ENCODE measurements around the gene BAIAP3. TPM values are rescaled to one million over a fixed set of nuclear protein-coding genes. Genes with fewer than 3 reads are reported as not detected.

The BAIAP3 gene
- total RNA-seq, 2 experiments from 2014 or later = 19.6 to 21.5 TPM

DNA sequence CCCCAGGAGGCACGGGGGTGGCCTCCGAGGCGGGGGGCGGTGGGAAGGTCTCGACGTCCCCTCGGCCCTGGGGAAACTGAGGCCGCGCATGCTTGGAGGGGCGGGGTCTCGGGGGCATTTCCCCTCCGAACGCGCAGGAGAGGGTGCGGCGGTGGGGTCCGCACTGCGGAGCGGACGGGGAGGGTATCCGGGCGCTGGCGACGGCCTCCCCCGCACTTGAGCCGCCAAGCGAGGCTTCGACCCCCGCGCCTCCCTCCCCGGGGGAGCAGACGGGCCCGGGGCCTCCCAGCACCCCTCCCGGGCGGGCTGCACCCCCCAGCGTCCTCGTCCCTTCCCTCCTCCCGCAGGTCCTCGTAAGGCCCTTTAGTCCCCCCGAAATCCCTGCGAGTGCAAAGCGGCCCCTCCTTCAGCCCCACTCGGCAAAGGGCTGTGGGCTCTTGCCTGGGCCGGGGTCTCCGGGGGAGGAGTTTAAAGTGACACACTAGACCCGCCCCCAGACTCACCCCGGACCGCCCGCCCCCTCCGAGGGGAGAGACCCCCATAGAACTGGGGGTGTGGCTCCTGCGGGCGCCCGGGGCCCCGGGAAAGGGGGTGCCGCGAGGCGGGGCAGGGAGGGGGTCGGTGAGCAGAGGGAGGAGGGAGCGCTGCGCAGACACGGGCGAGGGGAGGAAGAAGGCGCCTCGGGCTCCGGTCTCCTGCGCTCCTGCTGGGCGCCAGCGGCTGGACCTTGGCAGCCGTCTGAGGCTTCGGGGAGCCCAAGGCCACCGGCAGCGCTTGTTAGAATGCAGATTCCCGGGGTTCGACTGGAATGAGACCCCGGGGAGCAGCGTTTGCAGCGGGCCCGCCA lies 632 bp downstream of the BAIAP3 start:
- peaks cover 0 to 39% of the 10 kb centered on the region in 2 experiments for H3K9me3 ChIP-seq (ENCODE audit: control insufficient read depth in 1 of 2, insufficient read depth in 1 of 2, low read length in 2 of 2)
- no peaks in the 10 kb centered on the region for H3K36me3 ChIP-seq (ENCODE audit: insufficient read depth, low read length)
- POLR2A ChIA-PET = no interaction called here
- peaks cover 31 to 44% of the 10 kb centered on the region in 2 experiments for H3K27me3 ChIP-seq (ENCODE audit: control insufficient read depth in 1 of 2, insufficient read depth in 2 of 2, low read length in 2 of 2)
- Mint-ChIP-seq H3K27ac (no peak overlapping the region), H3K4me3 (no peak overlapping the region), H3K27me3 (peaks cover 21% of the 10 kb centered on the region), H3K9me3 (no peaks in the 10 kb centered on the region), H3K4me1 (ENCODE audit: low read depth) (peaks cover 12% of the 10 kb centered on the region), H3K36me3 (ENCODE audit: low read depth) (no peaks in the 10 kb centered on the region)
- CTCF ChIA-PET = interaction anchor here (2.0 kb wide), 1 partner anchor 9 kb away, joined by 5 read pairs; no protein-coding TSS in a partner anchor
- TF ChIP-seq, protein P1, sequence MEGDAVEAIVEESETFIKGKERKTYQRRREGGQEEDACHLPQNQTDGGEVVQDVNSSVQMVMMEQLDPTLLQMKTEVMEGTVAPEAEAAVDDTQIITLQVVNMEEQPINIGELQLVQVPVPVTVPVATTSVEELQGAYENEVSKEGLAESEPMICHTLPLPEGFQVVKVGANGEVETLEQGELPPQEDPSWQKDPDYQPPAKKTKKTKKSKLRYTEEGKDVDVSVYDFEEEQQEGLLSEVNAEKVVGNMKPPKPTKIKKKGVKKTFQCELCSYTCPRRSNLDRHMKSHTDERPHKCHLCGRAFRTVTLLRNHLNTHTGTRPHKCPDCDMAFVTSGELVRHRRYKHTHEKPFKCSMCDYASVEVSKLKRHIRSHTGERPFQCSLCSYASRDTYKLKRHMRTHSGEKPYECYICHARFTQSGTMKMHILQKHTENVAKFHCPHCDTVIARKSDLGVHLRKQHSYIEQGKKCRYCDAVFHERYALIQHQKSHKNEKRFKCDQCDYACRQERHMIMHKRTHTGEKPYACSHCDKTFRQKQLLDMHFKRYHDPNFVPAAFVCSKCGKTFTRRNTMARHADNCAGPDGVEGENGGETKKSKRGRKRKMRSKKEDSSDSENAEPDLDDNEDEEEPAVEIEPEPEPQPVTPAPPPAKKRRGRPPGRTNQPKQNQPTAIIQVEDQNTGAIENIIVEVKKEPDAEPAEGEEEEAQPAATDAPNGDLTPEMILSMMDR (IDR thresholded peaks at IDR 0.05) = no peak
- no peak for ATAC-seq (ENCODE audit: poor library complexity)
- H3K27ac ChIP-seq (ENCODE audit: low read depth in 1 of 2, low read length in 2 of 2) = no peak overlapping the region
- intact Hi-C loops (cut with DNase I, micrococcal nuclease) = no loop called here
- H3K4me3 ChIP-seq (ENCODE audit: low read length) = peak overlapping the region; percentile 28
- no peak for DNase-seq
- H3K4me1 ChIP-seq (ENCODE audit: insufficient read depth, low read length) = peaks cover 47% of the 10 kb centered on the region

DNA sequence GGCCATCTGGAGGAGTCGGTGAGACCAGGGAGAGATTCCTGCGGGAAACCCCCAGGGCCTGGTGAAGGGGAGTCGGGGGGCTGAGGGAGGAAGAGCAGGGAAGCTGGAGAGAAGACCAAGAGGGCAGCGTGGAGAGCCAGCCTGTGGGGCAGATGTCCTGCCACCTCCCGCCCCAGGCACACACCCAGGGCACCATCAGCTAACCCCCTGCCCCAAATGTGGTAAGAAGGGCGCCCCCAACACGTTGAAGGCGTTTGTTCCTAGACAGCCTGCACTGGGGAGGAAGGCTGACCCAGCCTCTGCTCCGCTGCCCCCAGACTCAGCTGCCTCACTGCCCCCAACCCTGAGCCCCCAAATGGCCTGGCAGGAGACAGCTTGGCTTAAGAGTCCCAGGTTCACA lies 1.3 kb downstream of the BAIAP3 start:
- peak overlapping the region; percentile 28 for H3K4me3 ChIP-seq (ENCODE audit: low read length)
- H3K4me3 Mint-ChIP-seq = peak overlapping the region; percentile 15
- ChIA-PET POLR2A (no interaction called here), CTCF (no interaction called here)
- H3K27ac Mint-ChIP-seq = no peak overlapping the region
- peaks cover 21% of the 10 kb centered on the region for H3K27me3 Mint-ChIP-seq
- peaks cover 47% of the 10 kb centered on the region for H3K4me1 ChIP-seq (ENCODE audit: insufficient read depth, low read length)
- intact Hi-C loops (cut with DNase I, micrococcal nuclease) = no loop called here
- ATAC-seq (ENCODE audit: poor library complexity) (no peak), DNase-seq (no peak)
- H3K27me3 ChIP-seq (ENCODE audit: control insufficient read depth in 1 of 2, insufficient read depth in 2 of 2, low read length in 2 of 2) = peaks cover 31 to 44% of the 10 kb centered on the region in 2 experiments
- H3K9me3 ChIP-seq (ENCODE audit: control insufficient read depth in 1 of 2, insufficient read depth in 1 of 2, low read length in 2 of 2) = peaks cover 0 to 38% of the 10 kb centered on the region in 2 experiments
- no peaks in the 10 kb centered on the region for H3K36me3 Mint-ChIP-seq (ENCODE audit: low read depth)
- TF ChIP-seq, protein P1 (IDR thresholded peaks at IDR 0.05) = no peak
- H3K36me3 ChIP-seq (ENCODE audit: insufficient read depth, low read length) = no peaks in the 10 kb centered on the region
- peaks cover 12% of the 10 kb centered on the region for H3K4me1 Mint-ChIP-seq (ENCODE audit: low read depth)
- H3K9me3 Mint-ChIP-seq = no peaks in the 10 kb centered on the region
- H3K27ac ChIP-seq (ENCODE audit: low read depth in 1 of 2, low read length in 2 of 2) = no peak overlapping the region

DNA sequence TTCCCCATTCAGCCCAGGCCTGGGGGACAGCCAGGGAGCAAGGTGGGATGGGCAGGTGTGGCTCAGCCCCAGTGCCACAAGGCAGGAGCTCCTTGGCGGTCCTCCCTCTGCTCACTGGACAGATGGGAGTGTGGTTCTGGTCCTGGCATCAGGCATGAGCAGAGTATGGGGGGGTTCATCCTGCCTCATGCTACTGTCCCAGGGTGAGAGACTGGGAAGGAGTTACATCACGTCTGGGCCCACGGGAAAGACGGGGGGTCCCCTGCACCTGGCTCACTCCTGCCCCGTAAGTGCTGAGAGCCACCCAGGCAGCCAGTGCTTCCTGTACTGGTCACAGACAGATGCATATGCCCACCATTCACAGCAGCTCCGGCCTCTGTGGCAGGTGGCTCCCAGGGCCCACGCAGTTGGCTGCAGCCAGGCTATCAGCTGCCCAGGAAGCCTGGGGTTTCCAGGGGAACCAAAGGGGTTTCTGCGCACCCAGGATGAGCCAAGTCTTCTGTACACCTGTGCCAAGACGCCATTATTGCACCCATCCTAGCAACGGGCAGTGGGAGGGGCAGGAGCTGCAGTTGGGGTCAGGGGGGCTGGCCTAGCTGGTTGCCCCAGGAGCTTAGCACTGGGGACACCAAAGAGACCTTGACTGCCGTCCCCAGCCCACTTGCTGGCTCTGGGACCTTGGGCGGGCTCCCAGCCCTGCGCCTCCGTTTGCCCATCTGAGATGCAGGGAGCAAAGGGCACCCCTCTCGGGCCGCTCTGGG lies 1.9 kb downstream of the BAIAP3 start:
- intact Hi-C loops (cut with DNase I, micrococcal nuclease) = no loop called here
- no peak overlapping the region for H3K27ac Mint-ChIP-seq
- no peak overlapping the region for H3K27ac ChIP-seq (ENCODE audit: low read depth in 1 of 2, low read length in 2 of 2)
- H3K9me3 Mint-ChIP-seq = no peaks in the 10 kb centered on the region
- peaks cover 47% of the 10 kb centered on the region for H3K4me1 ChIP-seq (ENCODE audit: insufficient read depth, low read length)
- peaks cover 21% of the 10 kb centered on the region for H3K27me3 Mint-ChIP-seq
- peaks cover 12% of the 10 kb centered on the region for H3K4me1 Mint-ChIP-seq (ENCODE audit: low read depth)
- peak overlapping the region; percentile 15 for H3K4me3 Mint-ChIP-seq
- ATAC-seq (ENCODE audit: poor library complexity) (no peak), DNase-seq (no peak)
- H3K4me3 ChIP-seq (ENCODE audit: low read length) = no peak overlapping the region
- H3K36me3 ChIP-seq (ENCODE audit: insufficient read depth, low read length) = no peaks in the 10 kb centered on the region
- peaks cover 0 to 31% of the 10 kb centered on the region in 2 experiments for H3K9me3 ChIP-seq (ENCODE audit: control insufficient read depth in 1 of 2, insufficient read depth in 1 of 2, low read length in 2 of 2)
- ChIA-PET CTCF (no interaction called here), POLR2A (no interaction called here)
- H3K27me3 ChIP-seq (ENCODE audit: control insufficient read depth in 1 of 2, insufficient read depth in 2 of 2, low read length in 2 of 2) = peaks cover 29 to 44% of the 10 kb centered on the region in 2 experiments
- H3K36me3 Mint-ChIP-seq (ENCODE audit: low read depth) = no peaks in the 10 kb centered on the region
- TF ChIP-seq, protein P1 (IDR thresholded peaks at IDR 0.05) = no peak

All from CD4-positive, alpha-beta T cell (primary cell).